ENCODE data around the gene GIT1. TPM values are rescaled to one million over a fixed set of nuclear protein-coding genes. Genes with fewer than 3 reads are reported as not detected.

GIT1 gene
- total RNA-seq, 2 donors from 2014 or later, result 24.1 to 35.3 TPM

DNA sequence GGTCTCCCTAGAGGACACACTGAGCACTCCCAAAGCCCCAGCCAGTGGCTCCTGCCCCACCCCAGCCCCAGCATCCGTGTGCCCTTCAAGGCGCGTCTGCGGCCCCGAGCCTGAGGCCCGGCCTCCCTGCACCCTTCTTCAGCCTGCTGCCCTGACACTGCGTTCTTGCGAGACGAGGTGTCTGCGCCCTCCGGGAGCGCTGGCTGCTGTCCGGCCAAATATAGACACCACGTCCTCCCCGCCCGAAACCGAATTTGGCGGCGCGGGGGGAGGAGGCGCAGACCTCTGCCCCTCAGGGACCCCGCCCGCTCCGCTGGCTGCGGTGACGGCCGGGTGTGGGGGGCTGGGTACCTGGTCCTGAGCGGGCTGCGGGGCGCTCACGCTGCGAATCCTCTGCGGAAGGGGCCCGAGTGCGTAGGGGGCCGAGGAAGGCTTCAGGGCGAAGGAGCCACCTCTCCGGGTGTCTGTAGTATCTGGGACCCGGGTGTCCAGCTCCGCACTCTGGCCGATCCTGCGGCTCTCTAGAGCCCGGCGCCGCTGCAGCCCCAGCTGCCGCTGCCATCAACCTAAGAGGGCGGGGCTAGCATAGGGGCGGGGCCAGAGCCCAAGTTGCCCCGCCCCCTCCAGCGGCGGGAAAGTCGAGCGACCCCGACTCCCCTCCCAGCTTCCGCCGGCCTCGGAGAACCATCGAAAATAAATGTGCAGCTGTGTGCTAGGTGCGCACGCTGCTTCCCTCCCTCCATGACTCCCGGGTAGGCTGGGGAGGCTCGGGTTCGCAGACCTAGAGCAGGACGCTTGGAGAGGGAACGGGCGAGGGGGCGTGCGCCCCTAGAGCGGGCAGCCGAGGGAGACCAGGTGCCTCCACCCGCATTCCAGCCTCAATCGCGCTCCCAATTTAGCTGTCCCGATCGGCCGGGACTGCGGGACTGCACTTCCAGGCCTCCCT lies 33.2 kb upstream of the GIT1 start, which contains the start of gene CORO6:
Gene CORO6, minus strand, starts transcription at position 576 of the 946 bp plus-strand sequence. CDS start 1,491 bp downstream, outside the sequence.
- H3K9me3 ChIP-seq, result no peaks in the 10 kb centered on the region
- ATAC-seq (ENCODE audit: insufficient number of reproducible peaks, low FRiP score, low read depth) (peak; percentile 15), DNase-seq (ENCODE audit: low spot score) (no peak)
- peak within 1 kb of the TSS; percentile 91 for H3K4me3 ChIP-seq
- no peak for TF ChIP-seq CTCF (IDR thresholded peaks at IDR 0.05)
- H3K27ac ChIP-seq, result peak within 1 kb of the TSS; percentile 56 to 63
- no peaks in the 10 kb centered on the region for H3K27me3 ChIP-seq (replicated peaks; ENCODE audit: insufficient read depth)
- no peaks in the 10 kb centered on the region for H3K36me3 ChIP-seq
- peaks cover 5 to 47% of the 10 kb centered on the region in 2 donors for H3K4me1 ChIP-seq (ENCODE audit: control insufficient read depth in 1 of 2, low read depth in 2 of 2)

DNA sequence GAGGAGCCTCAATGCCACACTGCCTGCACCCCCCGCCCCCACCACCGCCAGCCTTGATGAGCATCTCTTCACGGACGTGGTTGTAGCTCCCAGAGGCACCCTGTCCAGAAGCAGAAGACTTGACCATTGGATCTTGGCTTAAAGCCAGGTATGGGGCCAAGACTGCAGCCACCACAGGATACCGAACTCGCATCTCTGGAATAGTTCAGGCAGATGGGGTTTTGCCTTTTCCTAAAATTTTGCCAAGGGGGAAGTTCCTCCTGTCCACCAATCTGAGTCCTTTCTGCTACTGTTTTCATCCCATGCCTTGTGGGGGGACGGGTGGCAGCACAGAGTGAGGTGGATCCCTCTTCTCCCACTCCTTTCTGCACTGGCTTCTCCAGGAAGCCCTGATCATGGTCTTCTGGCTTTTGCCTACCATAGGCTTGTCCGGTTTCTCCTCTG lies 32.3 kb upstream of the GIT1 start:
- ATAC-seq (ENCODE audit: insufficient number of reproducible peaks, low FRiP score, low read depth), result no peak
- H3K4me1 ChIP-seq (ENCODE audit: control insufficient read depth in 1 of 2, low read depth in 2 of 2), result peaks cover 13 to 55% of the 10 kb centered on the region in 2 donors
- peak overlapping the region; percentile 56 to 63 for H3K27ac ChIP-seq

DNA sequence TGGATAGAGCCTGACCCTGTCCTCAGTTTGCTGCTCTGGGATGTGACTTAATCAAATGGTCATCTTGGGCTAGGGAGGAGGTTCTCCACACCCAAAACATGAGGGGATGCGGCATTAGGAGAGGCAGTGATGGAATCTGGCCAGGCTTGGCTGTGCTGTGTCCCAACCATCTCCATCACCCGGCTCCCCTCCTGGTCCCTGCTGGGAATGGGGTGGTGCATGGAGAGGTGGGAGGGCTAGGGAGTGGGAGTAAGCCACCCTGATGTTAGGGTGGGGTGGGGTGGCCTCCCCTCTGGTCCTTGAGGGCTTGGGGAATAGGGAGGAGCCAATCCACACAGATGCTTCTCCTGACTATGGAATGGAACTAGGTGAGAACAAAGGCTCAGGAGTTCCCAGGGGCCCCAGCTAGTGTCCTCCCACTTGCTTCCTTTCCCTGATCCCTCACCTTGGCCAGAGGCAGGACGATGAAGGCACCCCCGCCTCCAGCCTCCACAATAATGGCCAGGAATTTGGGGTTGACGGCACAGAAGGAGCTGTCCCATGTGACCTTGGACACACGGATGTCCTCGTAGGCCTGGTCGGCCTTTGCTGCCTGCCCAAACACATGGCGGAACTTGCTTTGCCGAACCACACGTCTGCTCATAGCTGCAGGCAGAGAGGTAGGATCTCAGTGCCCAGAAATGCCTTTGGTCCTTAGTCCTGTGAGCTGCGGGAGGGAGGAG lies 31.5 kb upstream of the GIT1 start:
- no peak overlapping the region for H3K4me3 ChIP-seq
- H3K27ac ChIP-seq, result no peak overlapping the region
- no peaks in the 10 kb centered on the region for H3K9me3 ChIP-seq
- ATAC-seq (ENCODE audit: insufficient number of reproducible peaks, low FRiP score, low read depth) (no peak), DNase-seq (ENCODE audit: low spot score) (no peak)
- no peak for TF ChIP-seq CTCF (IDR thresholded peaks at IDR 0.05)
- H3K27me3 ChIP-seq (replicated peaks; ENCODE audit: insufficient read depth), result no peaks in the 10 kb centered on the region
- no peaks in the 10 kb centered on the region for H3K36me3 ChIP-seq
- H3K4me1 ChIP-seq (ENCODE audit: control insufficient read depth in 1 of 2, low read depth in 2 of 2), result peaks cover 21 to 64% of the 10 kb centered on the region in 2 donors

More for the DNA sequence above, 32.3 kb upstream of the GIT1 start:
- TF ChIP-seq CTCF (IDR thresholded peaks at IDR 0.05), result no peak
- Histone ChIP-seq H3K36me3 (no peaks in the 10 kb centered on the region), H3K27me3 (replicated peaks; ENCODE audit: insufficient read depth) (no peaks in the 10 kb centered on the region), H3K9me3 (no peaks in the 10 kb centered on the region), H3K4me3 (peak overlapping the region; percentile 91)
- DNase-seq (ENCODE audit: low spot score), result no peak

GRCh38 chr17:29620271-29620670 lies 30.8 kb upstream of the GIT1 start:
- H3K4me1 ChIP-seq (ENCODE audit: control insufficient read depth in 1 of 2, low read depth in 2 of 2), result peaks cover 25 to 70% of the 10 kb centered on the region in 2 donors
- no peak for DNase-seq (ENCODE audit: low spot score)
- no peaks in the 10 kb centered on the region for H3K9me3 ChIP-seq
- H3K27ac ChIP-seq, result no peak overlapping the region
- no peak for ATAC-seq (ENCODE audit: insufficient number of reproducible peaks, low FRiP score, low read depth)
- no peaks in the 10 kb centered on the region for H3K36me3 ChIP-seq
- H3K4me3 ChIP-seq, result no peak overlapping the region
- no peak for TF ChIP-seq CTCF (IDR thresholded peaks at IDR 0.05)
- H3K27me3 ChIP-seq (replicated peaks; ENCODE audit: insufficient read depth), result no peaks in the 10 kb centered on the region

DNA sequence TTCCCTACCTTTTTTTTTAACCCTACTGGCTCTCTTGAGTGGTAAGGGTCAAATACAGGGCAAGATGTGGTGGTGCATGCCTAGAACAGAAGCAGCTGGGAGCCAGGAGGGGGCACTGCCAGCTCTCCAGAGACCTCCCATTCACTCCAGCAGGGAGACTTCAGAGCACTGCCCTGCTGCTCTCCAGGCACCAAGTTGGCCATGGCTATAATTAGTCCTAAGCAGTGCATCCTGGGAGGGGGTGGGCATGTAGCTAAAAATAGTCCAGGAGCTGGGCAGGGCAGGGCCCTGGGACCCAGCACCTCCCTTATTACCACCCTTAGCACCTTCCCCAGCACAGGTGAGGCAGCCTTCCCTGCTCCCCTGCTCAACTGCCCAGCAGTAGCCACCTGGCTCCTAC lies 29.8 kb upstream of the GIT1 start:
- Histone ChIP-seq H3K4me1 (ENCODE audit: control insufficient read depth in 1 of 2, low read depth in 2 of 2) (peaks cover 31 to 81% of the 10 kb centered on the region in 2 donors), H3K36me3 (no peaks in the 10 kb centered on the region), H3K4me3 (no peak overlapping the region), H3K27ac (no peak overlapping the region), H3K9me3 (no peaks in the 10 kb centered on the region), H3K27me3 (replicated peaks; ENCODE audit: insufficient read depth) (no peaks in the 10 kb centered on the region)
- ATAC-seq (ENCODE audit: insufficient number of reproducible peaks, low FRiP score, low read depth), result no peak
- DNase-seq (ENCODE audit: low spot score), result no peak
- peak; percentile 21 for TF ChIP-seq CTCF (IDR thresholded peaks at IDR 0.05)
